NT2/D1 (cell line): Measurements from ENCODE around the gene DUSP2.

Source experiments
- SUZ12 ChIP-seq: IDR thresholded peaks from 2 replicates; pipeline ENCODE4 v1.6.1; 2011; ENCODE audit not compliant: insufficient read length, insufficient read depth; ENCODE audit errors: extremely low read depth
- YY1 ChIP-seq: IDR thresholded peaks from 2 replicates; pipeline ENCODE4 v1.6.1; 2011; ENCODE audit not compliant: insufficient read length, insufficient read depth
- ZNF274 ChIP-seq: IDR thresholded peaks from 2 replicates; pipeline ENCODE4 v1.6.1; 2011; ENCODE audit warnings: mild to moderate bottlenecking, low read depth, low read length

DNA sequence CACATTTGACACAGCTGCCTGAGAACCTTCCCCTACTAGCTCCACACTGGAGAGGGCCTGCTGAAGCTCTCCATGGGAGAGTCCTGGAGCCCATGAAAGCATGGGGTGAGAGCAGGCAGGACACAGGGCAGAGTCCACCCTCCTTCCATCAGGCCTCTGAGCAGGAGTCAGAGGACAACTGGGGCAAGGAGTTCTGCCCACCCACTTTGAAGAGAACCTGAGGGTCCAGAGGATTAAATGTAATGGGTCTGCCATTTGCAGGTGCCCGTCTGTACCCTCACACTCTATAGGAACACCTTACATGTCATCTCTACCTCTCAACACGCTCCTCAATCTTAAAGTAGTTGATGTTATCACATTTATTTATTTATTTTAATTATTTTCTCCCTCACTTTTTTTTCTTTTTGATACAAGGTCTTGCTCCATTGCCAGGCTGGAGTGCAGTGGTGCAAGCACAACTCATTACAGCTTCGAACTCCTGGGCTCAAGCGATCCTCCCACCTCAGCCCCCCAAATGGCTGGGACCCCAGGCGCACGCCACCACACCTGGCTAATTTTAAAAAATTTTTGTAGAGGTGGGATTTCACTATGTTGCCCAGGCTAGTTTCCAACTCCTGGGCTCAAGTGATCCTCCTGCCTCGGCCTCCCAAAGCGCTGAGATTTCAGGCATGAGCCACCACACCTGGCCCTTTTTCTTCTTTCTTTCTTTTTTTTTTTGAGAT, 39.1 kb downstream of the DUSP2 start:
- TF ChIP-seq YY1 (no peak), ZNF274 (no peak), SUZ12 (no peak)
